GM23248 (cell line): ENCODE results near the gene RHBG. TPM values are rescaled to one million over a fixed set of nuclear protein-coding genes. Genes with fewer than 3 reads are reported as not detected.

Experiments used
- DNase-seq: peaks from one replicate; pipeline ENCODE4 v3.0.0-alpha.2; 2015
- H2AFZ ChIP-seq: fragments of 200-600 bp; sonication (generic); 2 replicates; pipeline ENCODE4 v1.6.1; 2016; ENCODE audit warnings: antibody characterized with exemption
- H3F3A ChIP-seq: fragments of 200-600 bp; sonication (generic); 2 replicates; pipeline ENCODE4 v1.6.1; 2016; ENCODE audit warnings: mild to moderate bottlenecking, antibody characterized with exemption, mixed run types; ENCODE audit not compliant: insufficient read depth
- H3K27ac ChIP-seq: fragments of 200-600 bp; sonication (generic); 2 replicates; pipeline ENCODE4 v1.5.1; 2016; ENCODE audit warnings: mild to moderate bottlenecking
- H3K27me3 ChIP-seq: fragments of 200-600 bp; sonication (generic); replicated peaks from 2 replicates; pipeline ENCODE4 v1.6.1; 2016; ENCODE audit warnings: mild to moderate bottlenecking; ENCODE audit not compliant: insufficient read depth
- H3K36me3 ChIP-seq: fragments of 200-600 bp; sonication (generic); 2 replicates; pipeline ENCODE4 v1.6.1; 2016; ENCODE audit warnings: low read depth, mild to moderate bottlenecking
- H3K4me1 ChIP-seq: fragments of 200-600 bp; sonication (generic); 2 replicates; pipeline ENCODE4 v1.6.1; 2016; ENCODE audit warnings: mild to moderate bottlenecking; ENCODE audit not compliant: insufficient read depth
- H3K4me2 ChIP-seq: fragments of 200-600 bp; sonication (generic); one replicate; pipeline ENCODE4 v1.6.1; 2016; ENCODE audit warnings: mild to moderate bottlenecking; ENCODE audit not compliant: unreplicated experiment
- H3K4me3 ChIP-seq: fragments of 200-600 bp; sonication (generic); 2 replicates; pipeline ENCODE4 v1.5.1; 2016; ENCODE audit warnings: mild to moderate bottlenecking
- H3K79me2 ChIP-seq: fragments of 200-600 bp; sonication (generic); 2 replicates; pipeline ENCODE4 v1.6.1; 2016; ENCODE audit warnings: mild to moderate bottlenecking; ENCODE audit not compliant: insufficient read depth
- H3K9ac ChIP-seq: fragments of 200-600 bp; sonication (generic); 2 replicates; pipeline ENCODE4 v1.6.1; 2016; ENCODE audit warnings: mild to moderate bottlenecking
- H3K9me2 ChIP-seq: fragments of 200-600 bp; sonication (generic); 2 replicates; pipeline ENCODE4 v1.6.1; 2016; ENCODE audit warnings: mixed run types, mild to moderate bottlenecking, moderate library complexity; ENCODE audit not compliant: insufficient read depth
- H3K9me3 ChIP-seq: fragments of 200-600 bp; sonication (generic); one replicate; pipeline ENCODE4 v1.6.1; 2017; ENCODE audit warnings: low read depth
- H4K20me1 ChIP-seq: fragments of 200-600 bp; sonication (generic); 2 replicates; pipeline ENCODE4 v1.6.0; 2016; ENCODE audit not compliant: insufficient read depth
- EZH2 ChIP-seq: fragments of 200-600 bp; sonication (generic); IDR thresholded peaks from 2 replicates; pipeline ENCODE4 v1.6.1; 2018; ENCODE audit warnings: antibody characterized with exemption, mild to moderate bottlenecking; ENCODE audit not compliant: insufficient read depth, poor library complexity, severe bottlenecking
- EZH2phosphoT487 ChIP-seq: fragments of 200-600 bp; sonication (generic); IDR thresholded peaks from 2 replicates; pipeline ENCODE4 v1.6.1; 2018; ENCODE audit warnings: antibody characterized with exemption, moderate library complexity, mild to moderate bottlenecking, low read depth; ENCODE audit not compliant: insufficient read depth
- WGBS, 2 experiments: methylation state at CpG; one replicate each; pipeline ENCODE4 v1.1.6; 2015 to 2017; ENCODE audit warnings: low lambda C conversion rate in 2 of 2, low coverage in 1 of 2; ENCODE audit errors: missing lambda C conversion rate in 2 of 2; 5-methylcytosine and 5-hydroxymethylcytosine counted together
- in situ Hi-C: fragments of 300-500 bp; cut with MboI; formaldehyde crosslinking; loops from 2 replicates; pipeline ENCODE4 v1.15.0; 2020
- polyA plus RNA-seq: library from polyadenylated mRNA; unstranded; fragments of >200 nt; fragmentation: Nextera tagmentation; extraction: Ambion mirVana; gene quantifications from 2 replicates; pipeline ENCODE4 v1.2.1, GENCODE V29; 2016
- total RNA-seq: library from RNA; depleted of rRNA; stranded (reverse); fragments of >200 nt; shearing (Covaris generic); gene quantifications from 2 replicates; pipeline ENCODE4 v1.2.3, GENCODE V29; 2014

The RHBG gene
- total and polyA plus RNA-seq, 2 experiments from 2014 or later, result not detected

GRCh38 chr1:156359249-156359648 is 9.8 kb upstream of the RHBG start:
- Histone ChIP-seq H3K4me2 (no peak overlapping the region), H3F3A (no peaks in the 10 kb centered on the region), H3K79me2 (no peaks in the 10 kb centered on the region), H3K9ac (no peak overlapping the region), H4K20me1 (no peaks in the 10 kb centered on the region), H3K27ac (no peak overlapping the region), H3K4me1 (no peaks in the 10 kb centered on the region), H2AFZ (no peak overlapping the region), H3K9me2 (no peaks in the 10 kb centered on the region), H3K27me3 (peaks cover 13% of the 10 kb centered on the region; the same call in 1 of the 2 replicates), H3K36me3 (no peaks in the 10 kb centered on the region), H3K9me3 (no peaks in the 10 kb centered on the region), H3K4me3 (no peak overlapping the region)
- in situ Hi-C loops, result no loop called here
- TF ChIP-seq EZH2 (no peak), EZH2phosphoT487 (no peak)
- DNase-seq, result peak; percentile 52
- WGBS, 2 experiments, result 50 to 68% methylated on average over 3 of the region's 3 CpGs

GRCh38 chr1:156359973-156360372 is 9.0 kb upstream of the RHBG start:
- H3K9me2 ChIP-seq, result no peaks in the 10 kb centered on the region
- H3K36me3 ChIP-seq, result no peaks in the 10 kb centered on the region
- no peaks in the 10 kb centered on the region for H3F3A ChIP-seq
- H3K27me3 ChIP-seq, result peaks cover 21% of the 10 kb centered on the region; the same call in 1 of the 2 replicates
- in situ Hi-C loops, result no loop called here
- H3K4me1 ChIP-seq, result no peaks in the 10 kb centered on the region
- H3K9me3 ChIP-seq, result no peaks in the 10 kb centered on the region
- H3K4me2 ChIP-seq, result no peak overlapping the region
- H3K27ac ChIP-seq, result no peak overlapping the region
- peak; percentile 71 for DNase-seq
- TF ChIP-seq EZH2phosphoT487 (no peak), EZH2 (no peak)
- H4K20me1 ChIP-seq, result no peaks in the 10 kb centered on the region
- H3K9ac ChIP-seq, result no peak overlapping the region
- WGBS, 2 experiments, result 13 to 14% methylated on average over 6 of the region's 6 CpGs
- no peak overlapping the region for H3K4me3 ChIP-seq
- H3K79me2 ChIP-seq, result no peaks in the 10 kb centered on the region
- H2AFZ ChIP-seq, result no peak overlapping the region

- Histone ChIP-seq H3K27me3 (peaks cover 23% of the 10 kb centered on the region; the same call in 1 of the 2 replicates), H3K79me2 (no peaks in the 10 kb centered on the region), H3K9me2 (no peaks in the 10 kb centered on the region), H4K20me1 (no peaks in the 10 kb centered on the region), H3K27ac (no peak overlapping the region), H3K9ac (no peak overlapping the region), H3K4me1 (no peaks in the 10 kb centered on the region), H3K36me3 (no peaks in the 10 kb centered on the region), H3F3A (no peaks in the 10 kb centered on the region), H2AFZ (no peak overlapping the region), H3K4me3 (no peak overlapping the region), H3K9me3 (no peaks in the 10 kb centered on the region), H3K4me2 (no peak overlapping the region)
- 83 to 86% methylated on average over 11 of the region's 11 CpGs for WGBS, 2 experiments
- no peak for DNase-seq
- in situ Hi-C loops, result no loop called here
- TF ChIP-seq EZH2, result no peak
- TF ChIP-seq EZH2phosphoT487, result no peak
These were observed 8.5 kb upstream of the RHBG start for GRCh38 chr1:156360534-156360933.

GRCh38 chr1:156365754-156366153 is 3.3 kb upstream of the RHBG start:
- Histone ChIP-seq H3K9ac (no peak overlapping the region), H3K4me2 (no peak overlapping the region), H3K9me2 (no peaks in the 10 kb centered on the region), H3F3A (no peaks in the 10 kb centered on the region), H3K36me3 (no peaks in the 10 kb centered on the region), H3K79me2 (no peaks in the 10 kb centered on the region), H4K20me1 (no peaks in the 10 kb centered on the region), H2AFZ (no peak overlapping the region), H3K27ac (no peak overlapping the region), H3K27me3 (peaks cover 17% of the 10 kb centered on the region; the same call in 1 of the 2 replicates), H3K4me3 (no peak overlapping the region), H3K4me1 (no peaks in the 10 kb centered on the region), H3K9me3 (no peaks in the 10 kb centered on the region)
- in situ Hi-C loops, result no loop called here
- TF ChIP-seq EZH2phosphoT487 (no peak), EZH2 (no peak)
- DNase-seq, result no peak

- Histone ChIP-seq H3K9ac (no peak overlapping the region), H3K4me1 (no peaks in the 10 kb centered on the region), H3K27me3 (peaks cover 17% of the 10 kb centered on the region; the same call in 1 of the 2 replicates), H3K79me2 (no peaks in the 10 kb centered on the region), H3K27ac (no peak overlapping the region), H3K9me3 (no peaks in the 10 kb centered on the region), H3K36me3 (no peaks in the 10 kb centered on the region), H3K4me2 (no peak overlapping the region), H3K9me2 (no peaks in the 10 kb centered on the region), H4K20me1 (no peaks in the 10 kb centered on the region), H3F3A (no peaks in the 10 kb centered on the region), H3K4me3 (no peak overlapping the region), H2AFZ (no peak overlapping the region)
- 67 to 75% methylated on average over 5 of the region's 5 CpGs for WGBS, 2 experiments
- TF ChIP-seq EZH2, result no peak
- no peak for TF ChIP-seq EZH2phosphoT487
- no peak for DNase-seq
- in situ Hi-C loops, result no loop called here
These were observed 2.4 kb upstream of the RHBG start for GRCh38 chr1:156366378-156367166.
